Kidney (tissue), 14 donors: ENCODE results near the gene FAM76B. TPM values are rescaled to one million over a fixed set of nuclear protein-coding genes. Genes with fewer than 3 reads are reported as not detected.

Source experiments
- DNase-seq, 5 donors: peaks; one replicate each; pipeline ENCODE4 v3.0.0-alpha.2; 2013 to 2020
- FAIRE-seq: peaks from 2 replicates; lab custom pipeline; 2012; peaks lifted over from hg19 to GRCh38; lab: Jason Lieb, UNC
- H3K27ac ChIP-seq, 2 donors: one replicate each; pipeline ENCODE4 v1.7.0; 2013; ENCODE audit warnings: low read depth in 2 of 2, low read length in 2 of 2, inconsistent platforms in 1 of 2
- H3K27me3 ChIP-seq: one replicate; pipeline ENCODE4 v1.7.1; 2013; ENCODE audit warnings: low read length, inconsistent platforms; ENCODE audit not compliant: control insufficient read depth, insufficient read depth
- H3K36me3 ChIP-seq, 3 donors: one replicate each; pipeline versions ENCODE4 v1.7.0 to v1.7.1; 2013; ENCODE audit warnings: low read length in 3 of 3, control low read depth in 1 of 3, inconsistent platforms in 1 of 3; ENCODE audit not compliant: insufficient read depth in 3 of 3, control insufficient read depth in 2 of 3
- H3K4me1 ChIP-seq, 3 donors: one replicate each; pipeline versions ENCODE4 v1.7.0 to v1.7.1; 2013; ENCODE audit warnings: low read length in 3 of 3, inconsistent platforms in 1 of 3, low read depth in 1 of 3; ENCODE audit not compliant: control insufficient read depth in 2 of 3, insufficient read depth in 2 of 3
- H3K4me3 ChIP-seq, 3 donors: one replicate each; pipeline versions ENCODE4 v1.7.0 to v1.8.1; 2013; ENCODE audit warnings: low read length in 3 of 3, control low read depth in 1 of 3, inconsistent platforms in 1 of 3
- H3K9ac ChIP-seq, 3 donors: one replicate each; pipeline versions ENCODE4 v1.7.0 to v1.7.1; 2013; ENCODE audit warnings: low read length in 3 of 3, control low read depth in 1 of 3, inconsistent platforms in 1 of 3
- H3K9me3 ChIP-seq, 3 donors: one replicate each; pipeline versions ENCODE4 v1.7.0 to v1.7.1; 2013; ENCODE audit warnings: low read length in 3 of 3, control low read depth in 1 of 3, inconsistent platforms in 1 of 3; ENCODE audit not compliant: control insufficient read depth in 2 of 3, insufficient read depth in 1 of 3
- intact Hi-C: fragments of 100-400 bp; cut with DNase I; formaldehyde crosslinking; loops from one replicate; pipeline ENCODE4 v1.11.1; 2022
- polyA plus RNA-seq: library from polyadenylated mRNA; stranded (reverse); fragments of 350-450 nt; fragmentation: Illumina TruSeq; extraction: RNeasy Lipid Tissue Mini Kit (QIAGEN cat#74804); gene quantifications from one replicate; pipeline ENCODE4 v1.2.3, GENCODE V29; 2014; ENCODE audit warnings: low read depth, low replicate concordance; ENCODE audit not compliant: insufficient read depth
- total RNA-seq: library from RNA; stranded (reverse); fragmentation: NEBNext Ultra II Directional; extraction: Animal tissue kit (Norgen Biotek cat#: 25700); gene quantifications from one replicate; pipeline ENCODE4 v1.2.1, GENCODE V29; 2021
- TF ChIP-seq, protein P1 (sequence below): IDR thresholded peaks from 3 replicates; pipeline ENCODE4 v1.5.1; 2012; ENCODE audit warnings: mild to moderate bottlenecking, moderate library complexity, borderline replicate concordance; ENCODE audit not compliant: insufficient read depth; ENCODE audit errors: extremely low read depth
- donor health status: control.
- donor health status: control.
- donor health status: control.
- donor health status: control.
- donor health status: control.
- donor health status: DM: yes; HTN: yes; CAD: no.
- donor health status: Normal renal cell carcinoma (clear cell type).

The FAM76B gene
- total and polyA plus RNA-seq, 2 donors from 2014 or later = 3.9 to 26.5 TPM

DNA sequence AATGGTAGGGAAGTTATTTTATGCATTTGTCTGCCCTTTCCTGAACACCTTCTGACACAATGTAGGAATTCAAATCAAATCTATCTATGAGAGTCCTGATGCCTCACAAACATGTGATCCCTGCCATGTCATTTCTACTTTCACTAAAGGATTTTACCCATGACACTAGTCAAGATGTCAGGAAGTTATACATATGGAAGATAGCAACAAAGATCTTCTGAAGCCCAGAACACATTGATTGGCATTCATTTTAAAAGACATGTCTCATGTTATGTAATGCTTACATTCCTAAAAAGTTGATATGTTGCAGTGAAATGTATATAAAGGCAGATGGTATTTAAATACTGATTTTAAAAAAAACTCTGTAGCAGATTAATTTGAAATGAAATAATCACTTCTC is 61.5 kb downstream of the FAM76B start:
- Histone ChIP-seq H3K4me1 (no peaks in the 10 kb centered on the region), H3K36me3 (no peaks in the 10 kb centered on the region), H3K27me3 (no peaks in the 10 kb centered on the region), H3K9ac (no peak overlapping the region), H3K27ac (no peak overlapping the region), H3K9me3 (no peaks in the 10 kb centered on the region), H3K4me3 (no peak overlapping the region)
- intact Hi-C loops = no loop called here
- TF ChIP-seq, protein P1, sequence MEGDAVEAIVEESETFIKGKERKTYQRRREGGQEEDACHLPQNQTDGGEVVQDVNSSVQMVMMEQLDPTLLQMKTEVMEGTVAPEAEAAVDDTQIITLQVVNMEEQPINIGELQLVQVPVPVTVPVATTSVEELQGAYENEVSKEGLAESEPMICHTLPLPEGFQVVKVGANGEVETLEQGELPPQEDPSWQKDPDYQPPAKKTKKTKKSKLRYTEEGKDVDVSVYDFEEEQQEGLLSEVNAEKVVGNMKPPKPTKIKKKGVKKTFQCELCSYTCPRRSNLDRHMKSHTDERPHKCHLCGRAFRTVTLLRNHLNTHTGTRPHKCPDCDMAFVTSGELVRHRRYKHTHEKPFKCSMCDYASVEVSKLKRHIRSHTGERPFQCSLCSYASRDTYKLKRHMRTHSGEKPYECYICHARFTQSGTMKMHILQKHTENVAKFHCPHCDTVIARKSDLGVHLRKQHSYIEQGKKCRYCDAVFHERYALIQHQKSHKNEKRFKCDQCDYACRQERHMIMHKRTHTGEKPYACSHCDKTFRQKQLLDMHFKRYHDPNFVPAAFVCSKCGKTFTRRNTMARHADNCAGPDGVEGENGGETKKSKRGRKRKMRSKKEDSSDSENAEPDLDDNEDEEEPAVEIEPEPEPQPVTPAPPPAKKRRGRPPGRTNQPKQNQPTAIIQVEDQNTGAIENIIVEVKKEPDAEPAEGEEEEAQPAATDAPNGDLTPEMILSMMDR = no peak
- no peak for FAIRE-seq
- no peak for DNase-seq

DNA sequence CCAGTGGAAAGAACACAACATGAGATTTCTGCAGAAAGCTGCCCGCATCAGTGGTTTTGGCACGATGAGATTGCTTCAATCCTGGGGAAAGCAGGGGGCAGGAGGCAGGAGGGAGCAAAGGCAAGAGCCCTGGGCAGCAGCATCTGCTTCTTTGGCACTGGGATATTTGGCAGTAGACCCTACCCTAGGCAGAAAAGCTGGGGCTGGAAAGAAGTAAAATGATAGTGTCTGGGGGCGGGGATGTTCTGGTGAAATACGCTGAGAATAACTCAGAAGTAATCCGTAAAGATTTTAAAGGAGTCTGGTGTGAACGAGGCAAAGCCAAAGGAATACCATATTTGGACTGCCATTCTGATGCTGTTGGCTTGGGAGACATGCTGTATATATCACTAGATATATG is 62.0 kb downstream of the FAM76B start:
- H3K36me3 ChIP-seq = no peaks in the 10 kb centered on the region
- H3K9ac ChIP-seq = no peak overlapping the region
- H3K4me1 ChIP-seq = no peaks in the 10 kb centered on the region
- no peaks in the 10 kb centered on the region for H3K27me3 ChIP-seq
- intact Hi-C loops = no loop called here
- no peak overlapping the region for H3K4me3 ChIP-seq
- FAIRE-seq (no peak), DNase-seq (no peak)
- no peaks in the 10 kb centered on the region for H3K9me3 ChIP-seq
- H3K27ac ChIP-seq = no peak overlapping the region
- TF ChIP-seq, protein P1 = no peak

DNA sequence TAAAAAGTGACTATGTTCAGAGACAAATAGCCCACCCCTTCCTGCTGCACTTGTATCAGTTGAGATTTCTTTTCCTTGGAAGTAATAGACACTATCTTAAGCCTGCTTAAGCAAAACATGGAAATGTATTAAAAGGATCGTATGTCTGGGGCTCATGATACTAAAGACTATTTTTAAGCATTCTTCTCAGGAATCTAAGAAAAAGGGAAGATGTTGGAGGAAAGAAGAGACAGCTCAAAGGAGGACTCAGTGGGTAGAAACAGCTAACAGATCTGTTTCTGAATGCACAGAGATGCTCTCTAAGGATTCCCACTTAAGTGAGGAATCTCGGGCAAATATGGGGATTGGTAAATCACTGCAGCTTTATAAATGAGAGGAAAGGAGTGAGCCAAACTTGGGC is 62.5 kb downstream of the FAM76B start:
- intact Hi-C loops = no loop called here
- no peaks in the 10 kb centered on the region for H3K9me3 ChIP-seq
- DNase-seq (no peak), FAIRE-seq (no peak)
- TF ChIP-seq, protein P1 = no peak
- no peak overlapping the region for H3K4me3 ChIP-seq
- H3K9ac ChIP-seq = no peak overlapping the region
- H3K27ac ChIP-seq = no peak overlapping the region
- H3K27me3 ChIP-seq = no peaks in the 10 kb centered on the region
- no peaks in the 10 kb centered on the region for H3K4me1 ChIP-seq
- H3K36me3 ChIP-seq = no peaks in the 10 kb centered on the region

DNA sequence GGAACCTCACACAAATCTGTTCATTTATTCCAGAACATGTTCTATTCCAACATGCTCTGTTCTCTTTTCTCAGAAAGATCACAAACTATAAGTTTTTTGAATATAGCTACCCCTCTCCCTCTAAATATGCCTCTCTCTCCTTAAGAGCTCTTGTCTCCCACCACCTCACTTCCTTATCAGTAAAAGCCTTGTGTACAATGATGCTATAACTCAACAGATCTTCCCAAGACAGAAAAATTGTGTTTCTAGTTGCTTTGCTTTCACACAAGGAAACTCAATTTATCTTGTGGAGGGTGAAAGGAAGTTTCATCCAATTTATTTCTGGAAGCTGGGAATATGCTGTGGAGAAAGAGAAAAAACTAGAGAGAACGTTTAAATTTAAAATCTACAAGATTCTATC is 64.4 kb downstream of the FAM76B start:
- Histone ChIP-seq H3K27me3 (no peaks in the 10 kb centered on the region), H3K9ac (no peak overlapping the region), H3K27ac (no peak overlapping the region), H3K9me3 (no peaks in the 10 kb centered on the region), H3K36me3 (no peaks in the 10 kb centered on the region), H3K4me3 (no peak overlapping the region), H3K4me1 (no peaks in the 10 kb centered on the region)
- intact Hi-C loops = no loop called here
- DNase-seq (no peak), FAIRE-seq (no peak)
- TF ChIP-seq, protein P1 = no peak
